ENCODE data around the gene APIP.

GRCh38 chr11:34836958-34837856 is 79.0 kb downstream of the APIP start:
- TF ChIP-seq, protein P1, sequence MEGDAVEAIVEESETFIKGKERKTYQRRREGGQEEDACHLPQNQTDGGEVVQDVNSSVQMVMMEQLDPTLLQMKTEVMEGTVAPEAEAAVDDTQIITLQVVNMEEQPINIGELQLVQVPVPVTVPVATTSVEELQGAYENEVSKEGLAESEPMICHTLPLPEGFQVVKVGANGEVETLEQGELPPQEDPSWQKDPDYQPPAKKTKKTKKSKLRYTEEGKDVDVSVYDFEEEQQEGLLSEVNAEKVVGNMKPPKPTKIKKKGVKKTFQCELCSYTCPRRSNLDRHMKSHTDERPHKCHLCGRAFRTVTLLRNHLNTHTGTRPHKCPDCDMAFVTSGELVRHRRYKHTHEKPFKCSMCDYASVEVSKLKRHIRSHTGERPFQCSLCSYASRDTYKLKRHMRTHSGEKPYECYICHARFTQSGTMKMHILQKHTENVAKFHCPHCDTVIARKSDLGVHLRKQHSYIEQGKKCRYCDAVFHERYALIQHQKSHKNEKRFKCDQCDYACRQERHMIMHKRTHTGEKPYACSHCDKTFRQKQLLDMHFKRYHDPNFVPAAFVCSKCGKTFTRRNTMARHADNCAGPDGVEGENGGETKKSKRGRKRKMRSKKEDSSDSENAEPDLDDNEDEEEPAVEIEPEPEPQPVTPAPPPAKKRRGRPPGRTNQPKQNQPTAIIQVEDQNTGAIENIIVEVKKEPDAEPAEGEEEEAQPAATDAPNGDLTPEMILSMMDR (IDR thresholded peaks at IDR 0.05; ENCODE audit: low read length), result peak; percentile 4; the same call in 1 of the 2 replicates
- no peak for TF ChIP-seq EZH2 (IDR thresholded peaks at IDR 0.05; ENCODE audit: borderline replicate concordance, low read length)
